ENCODE data around the gene RPS21.

- TF ChIP-seq REST (IDR thresholded peaks at IDR 0.05; ENCODE audit: borderline replicate concordance) (no peak), CTCF (IDR thresholded peaks at IDR 0.05; ENCODE audit: poor library complexity, severe bottlenecking) (no peak), POLR2AphosphoS5 (IDR thresholded peaks at IDR 0.05) (no peak)
Observed at GRCh38 chr20:62364911-62365736, 21.8 kb upstream of the RPS21 start.

All from neural cell (in vitro differentiated cells).